ENCODE measurements around the gene SFMBT2. TPM values are rescaled to one million over a fixed set of nuclear protein-coding genes. Genes with fewer than 3 reads are reported as not detected.

The SFMBT2 gene
- total RNA-seq, 1 experiment from 2014 or later, result not detected

GRCh38 chr10:7412928-7413282 lies 2.1 kb upstream of the SFMBT2 start:
- intact Hi-C loops (cut with micrococcal nuclease; ENCODE audit: unreplicated experiment), result no loop called here
- ChIA-PET CTCF (no interaction called here), POLR2A (no interaction called here)
- Histone ChIP-seq H3K9me3 (peaks cover 20% of the 10 kb centered on the region; the same call in 1 of the 2 replicates), H3K27me3 (replicated peaks; ENCODE audit: control insufficient read depth, insufficient read depth, low read length) (no peaks in the 10 kb centered on the region), H3K4me1 (no peaks in the 10 kb centered on the region), H3K4me3 (ENCODE audit: low read depth, low read length) (no peak overlapping the region), H3K36me3 (ENCODE audit: control insufficient read depth, insufficient read depth, low read length) (no peaks in the 10 kb centered on the region)
- Mint-ChIP-seq H3K9me3 (ENCODE audit: unreplicated experiment) (peaks cover 8% of the 10 kb centered on the region), H3K4me3 (ENCODE audit: unreplicated experiment) (no peak overlapping the region), H3K36me3 (ENCODE audit: insufficient read depth, unreplicated experiment) (no peaks in the 10 kb centered on the region), H3K27me3 (ENCODE audit: insufficient read depth, unreplicated experiment) (no peaks in the 10 kb centered on the region), H3K27ac (ENCODE audit: unreplicated experiment) (no peak overlapping the region), H3K4me1 (ENCODE audit: low read depth, unreplicated experiment) (no peaks in the 10 kb centered on the region)
- BruUV-seq (replicated peaks), result no TSS peak
- TF ChIP-seq CTCF (IDR thresholded peaks at IDR 0.05; ENCODE audit: insufficient read depth in 1 of 2, low read depth in 1 of 2, low read length in 1 of 2, severe bottlenecking in 1 of 2, unreplicated experiment in 1 of 2), result no peak
- no peak for DNase-seq

GRCh38 chr10:7412237-7412927 lies 1.5 kb upstream of the SFMBT2 start:
- H3K36me3 Mint-ChIP-seq (ENCODE audit: insufficient read depth, unreplicated experiment), result no peaks in the 10 kb centered on the region
- Histone ChIP-seq H3K36me3 (ENCODE audit: control insufficient read depth, insufficient read depth, low read length) (no peaks in the 10 kb centered on the region), H3K4me3 (ENCODE audit: low read depth, low read length) (no peak overlapping the region), H3K9me3 (peaks cover 25% of the 10 kb centered on the region; the same call in 1 of the 2 replicates), H3K27me3 (replicated peaks; ENCODE audit: control insufficient read depth, insufficient read depth, low read length) (no peaks in the 10 kb centered on the region), H3K4me1 (no peaks in the 10 kb centered on the region)
- TF ChIP-seq CTCF (IDR thresholded peaks at IDR 0.05; ENCODE audit: insufficient read depth in 1 of 2, low read depth in 1 of 2, low read length in 1 of 2, severe bottlenecking in 1 of 2, unreplicated experiment in 1 of 2), result no peak
- POLR2A ChIA-PET, result no interaction called here
- H3K27me3 Mint-ChIP-seq (ENCODE audit: insufficient read depth, unreplicated experiment), result no peaks in the 10 kb centered on the region
- DNase-seq, result no peak
- no peak overlapping the region for H3K4me3 Mint-ChIP-seq (ENCODE audit: unreplicated experiment)
- intact Hi-C loops (cut with micrococcal nuclease; ENCODE audit: unreplicated experiment), result no loop called here
- no peaks in the 10 kb centered on the region for H3K4me1 Mint-ChIP-seq (ENCODE audit: low read depth, unreplicated experiment)
- H3K27ac Mint-ChIP-seq (ENCODE audit: unreplicated experiment), result no peak overlapping the region
- H3K9me3 Mint-ChIP-seq (ENCODE audit: unreplicated experiment), result peaks cover 8% of the 10 kb centered on the region
- BruUV-seq (replicated peaks), result no TSS peak
- CTCF ChIA-PET, result no interaction called here

GRCh38 chr10:7411671-7412128 lies 866 bp upstream of the SFMBT2 start:
- no peak for TF ChIP-seq CTCF (IDR thresholded peaks at IDR 0.05; ENCODE audit: insufficient read depth in 1 of 2, low read depth in 1 of 2, low read length in 1 of 2, severe bottlenecking in 1 of 2, unreplicated experiment in 1 of 2)
- no peak overlapping the region for H3K27ac Mint-ChIP-seq (ENCODE audit: unreplicated experiment)
- H3K4me1 ChIP-seq, result no peaks in the 10 kb centered on the region
- POLR2A ChIA-PET, result no interaction called here
- no peak overlapping the region for H3K4me3 Mint-ChIP-seq (ENCODE audit: unreplicated experiment)
- H3K36me3 ChIP-seq (ENCODE audit: control insufficient read depth, insufficient read depth, low read length), result no peaks in the 10 kb centered on the region
- no peak overlapping the region for H3K4me3 ChIP-seq (ENCODE audit: low read depth, low read length)
- H3K9me3 Mint-ChIP-seq (ENCODE audit: unreplicated experiment), result peaks cover 8% of the 10 kb centered on the region
- CTCF ChIA-PET, result no interaction called here
- no peaks in the 10 kb centered on the region for H3K27me3 ChIP-seq (replicated peaks; ENCODE audit: control insufficient read depth, insufficient read depth, low read length)
- intact Hi-C loops (cut with micrococcal nuclease; ENCODE audit: unreplicated experiment), result no loop called here
- BruUV-seq (replicated peaks), result no TSS peak
- H3K9me3 ChIP-seq, result peaks cover 27% of the 10 kb centered on the region; the same call in 1 of the 2 replicates
- no peaks in the 10 kb centered on the region for H3K27me3 Mint-ChIP-seq (ENCODE audit: insufficient read depth, unreplicated experiment)
- no peaks in the 10 kb centered on the region for H3K36me3 Mint-ChIP-seq (ENCODE audit: insufficient read depth, unreplicated experiment)
- no peaks in the 10 kb centered on the region for H3K4me1 Mint-ChIP-seq (ENCODE audit: low read depth, unreplicated experiment)
- no peak for DNase-seq

Measured in Caco-2 (cell line).